BJ (cell line): Measurements from ENCODE around the gene MGST1. TPM values are rescaled to one million over a fixed set of nuclear protein-coding genes. Genes with fewer than 3 reads are reported as not detected.

Experiments used
- CTCF ChIA-PET: fragments of 350-600 bp; formaldehyde crosslinking; extraction: SDS; loops from one replicate; lab custom pipeline; 2021; ENCODE audit warnings: antibody characterized with exemption, inconsistent platforms; lab: Yijun Ruan, JAX
- POLR2A ChIA-PET: fragments of 300-600 bp; sonication (Branson Sonifier 250); formaldehyde crosslinking; extraction: SDS; loops from one replicate; lab custom pipeline; 2021; ENCODE audit warnings: antibody characterized with exemption; lab: Charles Lee
- DNase-seq: peaks from one replicate; pipeline ENCODE4 v3.0.0-alpha.2; 2011; ENCODE audit warnings: low read depth
- H3K27me3 ChIP-seq: 2 replicates; pipeline ENCODE4 v1.6.0; 2011; ENCODE audit warnings: low read length; ENCODE audit not compliant: control insufficient read depth, insufficient read depth
- H3K36me3 ChIP-seq: 2 replicates; pipeline ENCODE4 v1.5.1; 2011; ENCODE audit warnings: low read length; ENCODE audit not compliant: control insufficient read depth, insufficient read depth
- H3K4me3 ChIP-seq: 2 replicates; pipeline ENCODE4 v1.5.1; 2011; ENCODE audit warnings: low read depth, mild to moderate bottlenecking, control low read depth, low read length
- CTCF ChIP-seq: IDR thresholded peaks from 2 replicates; pipeline ENCODE4 v1.5.1; 2011; ENCODE audit warnings: low read depth, mild to moderate bottlenecking, control low read depth, inconsistent platforms, low read length, moderate library complexity; ENCODE audit not compliant: insufficient read depth
- polyA plus RNA-seq: library from polyadenylated mRNA; depleted of rRNA; stranded (reverse); fragments of >200 nt; gene quantifications from 2 replicates; pipeline ENCODE4 v1.2.3, GENCODE V29; 2011

The MGST1 gene
- polyA plus RNA-seq, 1 experiment: 333 TPM

GRCh38 chr12:16384732-16385131, 37.3 kb downstream of the MGST1 start:
- Histone ChIP-seq H3K36me3 (no peaks in the 10 kb centered on the region), H3K4me3 (no peak overlapping the region), H3K27me3 (no peaks in the 10 kb centered on the region)
- no peak for TF ChIP-seq CTCF
- no peak for DNase-seq
- POLR2A ChIA-PET: no interaction called here
- CTCF ChIA-PET: no interaction called here

- POLR2A ChIA-PET: interaction anchor here (0.7 kb wide), 1 partner anchor 724 kb away, joined by 6 read pairs; no protein-coding TSS in a partner anchor
- Histone ChIP-seq H3K27me3 (no peaks in the 10 kb centered on the region), H3K4me3 (no peak overlapping the region), H3K36me3 (no peaks in the 10 kb centered on the region)
- CTCF ChIA-PET: interaction anchor here (0.5 to 2.8 kb wide), 6 partner anchors 18 to 1839 kb away, joined by 3 to 19 read pairs (median 3); no protein-coding TSS in a partner anchor
- DNase-seq: peak; percentile 5
- TF ChIP-seq CTCF: peak; percentile 49
These were observed 38.6 kb downstream of the MGST1 start for GRCh38 chr12:16385782-16386646.

DNA sequence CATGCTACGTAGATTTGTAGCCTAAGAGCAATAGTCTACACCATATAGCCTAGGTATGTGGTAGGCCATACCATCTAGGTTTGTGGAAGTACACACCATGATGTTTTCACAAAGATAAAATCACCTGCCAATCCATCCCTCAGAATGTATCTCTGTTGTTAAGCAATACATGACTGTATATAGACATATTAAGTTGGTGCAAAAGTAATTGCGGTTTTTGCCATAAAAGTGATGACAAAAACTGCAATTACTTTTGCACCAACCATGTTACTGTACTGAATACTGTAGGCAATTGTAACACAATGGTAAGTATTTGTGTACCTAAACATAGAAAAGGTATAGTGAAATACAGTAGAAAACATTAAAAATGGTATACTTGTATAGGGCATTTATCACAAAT, 40.5 kb downstream of the MGST1 start:
- POLR2A ChIA-PET: no interaction called here
- TF ChIP-seq CTCF: no peak
- CTCF ChIA-PET: interaction anchor here (2.8 kb wide), 1 partner anchor 1254 kb away, joined by 19 read pairs; no protein-coding TSS in a partner anchor
- no peak overlapping the region for H3K4me3 ChIP-seq
- no peaks in the 10 kb centered on the region for H3K36me3 ChIP-seq
- no peak for DNase-seq
- H3K27me3 ChIP-seq: no peaks in the 10 kb centered on the region

DNA sequence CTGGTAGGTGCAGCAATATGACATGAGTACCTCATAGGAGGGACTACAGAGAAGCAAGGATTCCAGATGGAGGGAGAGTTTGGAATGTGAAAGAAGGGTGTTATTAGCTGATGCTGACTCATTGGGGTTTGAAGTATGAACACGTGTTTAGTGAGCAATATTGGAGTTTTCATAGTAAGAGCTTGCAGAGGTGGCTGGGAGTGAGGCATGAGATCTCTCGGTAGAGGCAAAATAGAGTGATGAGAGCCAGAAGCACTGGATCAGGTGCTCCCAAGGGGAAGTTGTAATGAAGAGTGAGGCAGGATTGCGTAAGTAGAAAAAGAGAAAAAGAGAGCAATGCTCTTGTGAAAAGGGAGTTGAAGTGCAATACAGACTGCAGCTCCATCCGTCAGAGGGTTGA, 42.1 kb downstream of the MGST1 start:
- H3K4me3 ChIP-seq: no peak overlapping the region
- no peak for TF ChIP-seq CTCF
- H3K27me3 ChIP-seq: no peaks in the 10 kb centered on the region
- DNase-seq: peak; percentile 31
- no peaks in the 10 kb centered on the region for H3K36me3 ChIP-seq
- ChIA-PET POLR2A (no interaction called here), CTCF (no interaction called here)

- Histone ChIP-seq H3K36me3 (no peaks in the 10 kb centered on the region), H3K4me3 (no peak overlapping the region), H3K27me3 (no peaks in the 10 kb centered on the region)
- DNase-seq: no peak
- ChIA-PET POLR2A (no interaction called here), CTCF (interaction anchor here (0.6 kb wide), 1 partner anchor 264 kb away, joined by 3 read pairs; no protein-coding TSS in a partner anchor)
- TF ChIP-seq CTCF: no peak
These were observed 45.5 kb downstream of the MGST1 start for GRCh38 chr12:16392846-16393535.
